NCI-H2227 (cell line): Measurements from ENCODE around the gene POFUT2.

Experiments used
- DNase-seq: peaks from one replicate; lab custom pipeline; 2025; ENCODE audit not compliant: unreplicated experiment; lab: John Stamatoyannopoulos, UW

Gene POFUT2

DNA sequence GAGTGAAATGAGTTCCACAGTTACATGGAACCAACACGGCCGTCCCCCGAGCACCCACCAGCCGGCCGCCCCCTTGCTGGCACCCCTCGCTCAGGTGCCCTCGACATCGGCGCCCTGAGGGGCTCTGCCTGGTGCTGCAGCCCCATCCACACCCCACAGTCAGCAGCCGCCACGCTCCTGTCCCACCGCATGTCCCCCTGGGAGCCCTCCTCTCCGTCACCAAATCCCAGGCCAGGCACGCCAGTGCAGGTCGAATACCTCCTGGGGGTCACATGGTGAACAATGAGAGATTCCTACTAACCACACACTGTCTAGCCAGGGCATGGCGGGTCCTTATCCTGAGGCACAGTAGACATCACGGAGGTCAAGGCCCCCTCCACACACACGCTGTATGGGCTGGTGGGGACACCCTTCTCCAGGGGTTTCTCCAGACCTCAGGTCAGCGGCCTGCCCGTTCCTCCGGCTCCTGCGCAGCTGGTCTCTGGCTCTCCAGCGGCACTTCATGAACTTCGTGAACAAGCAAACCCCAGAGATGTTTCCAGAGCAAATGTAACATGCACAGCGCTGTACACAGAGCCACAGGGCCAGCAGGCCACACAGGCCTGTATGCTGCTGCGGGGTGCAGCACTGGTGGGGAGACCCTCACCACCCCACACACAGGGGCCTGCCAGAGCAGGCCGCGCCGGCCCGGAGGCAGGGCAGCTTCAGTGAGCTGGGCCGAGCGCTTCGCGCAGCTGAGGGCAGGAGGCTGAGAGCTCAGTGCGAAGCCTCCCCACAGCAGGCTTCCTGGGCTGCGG, 21.8 kb downstream of the POFUT2 start:
- DNase-seq, result no peak

DNA sequence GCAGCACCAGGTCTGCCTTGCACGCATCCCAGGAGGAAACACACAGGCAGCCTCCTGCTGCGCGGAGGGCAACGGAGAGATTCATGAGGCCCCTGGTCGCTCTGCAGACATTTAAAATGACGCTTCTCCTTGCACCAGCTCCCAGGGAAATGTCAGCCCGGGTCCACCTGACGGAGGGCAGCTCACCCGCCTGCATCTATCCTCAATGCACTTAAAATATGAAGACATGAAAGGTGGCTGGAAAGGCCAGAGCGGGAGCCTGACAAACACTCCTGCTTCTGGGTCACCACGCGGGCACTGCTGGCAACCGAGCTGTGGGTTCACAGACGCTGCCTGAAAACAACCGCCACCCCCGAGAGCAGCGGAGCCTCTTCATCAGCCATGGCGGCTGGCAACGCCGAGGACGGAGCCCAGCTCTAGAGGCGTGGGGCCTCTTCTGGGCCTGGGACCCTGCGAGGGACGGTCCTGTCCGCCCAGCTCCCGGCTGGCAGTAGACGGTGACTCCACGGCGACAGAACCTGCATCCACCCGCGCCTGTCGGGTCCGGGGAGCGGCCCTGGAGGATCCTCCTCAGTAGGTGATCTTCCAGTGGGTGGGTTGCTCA, 22.7 kb downstream of the POFUT2 start:
- DNase-seq, result no peak

DNA sequence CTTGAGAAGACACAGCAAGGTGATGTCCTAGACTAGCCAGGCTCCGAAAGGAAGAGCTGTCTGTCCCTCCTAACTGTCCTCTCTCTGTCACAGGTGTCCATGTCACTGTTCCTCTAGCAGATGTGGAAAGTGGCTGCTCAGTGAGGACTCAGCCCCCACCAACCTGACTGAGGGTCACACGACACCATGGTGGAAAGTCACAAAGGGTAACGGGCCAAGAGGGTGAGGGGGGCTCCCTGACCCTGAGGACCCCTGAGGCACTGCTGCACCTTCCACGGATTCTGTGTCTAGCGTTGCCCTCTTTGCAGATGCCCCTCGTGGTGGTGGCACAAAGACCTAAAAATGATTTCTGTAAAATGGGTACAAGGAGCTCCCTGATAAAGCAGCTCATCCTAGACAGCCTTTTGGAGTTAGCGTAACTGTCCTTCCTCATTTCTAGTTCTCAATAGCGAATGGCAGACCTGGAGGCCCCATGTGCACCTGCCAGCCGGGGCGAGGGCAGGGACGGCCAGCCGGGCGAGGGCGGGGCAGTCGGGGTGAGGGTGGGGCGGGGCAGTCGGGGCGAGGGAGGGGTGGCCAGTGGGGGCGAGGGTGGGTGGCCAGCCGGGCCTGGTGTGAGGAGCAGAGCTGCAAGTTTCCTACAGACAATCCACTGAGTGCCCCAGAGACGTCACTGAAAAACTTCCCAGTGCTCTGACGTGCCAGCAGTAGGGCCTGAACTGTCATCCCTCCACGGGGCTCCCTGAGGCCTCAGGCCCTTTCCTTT, 23.4 kb downstream of the POFUT2 start:
- DNase-seq, result no peak

DNA sequence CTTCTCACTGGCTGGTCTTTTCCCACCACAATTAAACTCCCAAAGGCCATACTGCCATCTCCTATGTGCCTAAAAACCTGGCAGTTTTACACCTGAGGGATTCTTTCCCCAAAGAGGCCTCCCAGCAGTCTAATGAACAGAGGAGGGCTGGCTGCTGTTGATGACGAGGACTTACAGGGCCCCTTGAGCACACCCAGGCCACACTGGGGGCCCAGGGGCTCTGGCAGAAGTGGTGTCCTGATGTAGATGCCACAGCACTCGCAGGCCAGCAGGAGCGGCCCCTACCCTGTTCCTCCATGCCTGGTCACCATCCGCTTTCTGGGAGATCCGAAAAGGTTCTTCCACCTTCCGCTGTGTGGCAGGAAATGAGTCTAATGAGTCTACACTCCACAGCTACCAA, 24.2 kb downstream of the POFUT2 start:
- no peak for DNase-seq

DNA sequence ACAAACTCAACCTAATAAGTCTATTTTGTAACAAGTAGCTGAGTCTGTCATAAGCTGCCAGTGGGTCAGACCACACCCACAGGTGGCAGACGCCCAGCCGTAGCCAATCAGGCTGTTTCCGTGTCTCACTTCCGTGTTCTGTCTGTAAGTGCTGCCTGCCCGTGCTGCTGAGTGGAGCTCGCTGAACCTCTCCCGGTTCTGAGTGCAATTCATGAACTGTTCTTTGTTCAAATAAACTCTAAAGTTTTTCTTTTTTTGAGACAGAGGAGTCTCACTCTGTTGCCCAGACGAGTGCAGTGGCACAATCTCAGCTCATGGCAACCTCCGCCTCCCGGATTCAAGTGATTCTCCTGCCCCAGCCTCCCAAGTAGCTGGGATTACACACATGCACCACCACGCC, 25.1 kb downstream of the POFUT2 start:
- DNase-seq, result no peak

DNA sequence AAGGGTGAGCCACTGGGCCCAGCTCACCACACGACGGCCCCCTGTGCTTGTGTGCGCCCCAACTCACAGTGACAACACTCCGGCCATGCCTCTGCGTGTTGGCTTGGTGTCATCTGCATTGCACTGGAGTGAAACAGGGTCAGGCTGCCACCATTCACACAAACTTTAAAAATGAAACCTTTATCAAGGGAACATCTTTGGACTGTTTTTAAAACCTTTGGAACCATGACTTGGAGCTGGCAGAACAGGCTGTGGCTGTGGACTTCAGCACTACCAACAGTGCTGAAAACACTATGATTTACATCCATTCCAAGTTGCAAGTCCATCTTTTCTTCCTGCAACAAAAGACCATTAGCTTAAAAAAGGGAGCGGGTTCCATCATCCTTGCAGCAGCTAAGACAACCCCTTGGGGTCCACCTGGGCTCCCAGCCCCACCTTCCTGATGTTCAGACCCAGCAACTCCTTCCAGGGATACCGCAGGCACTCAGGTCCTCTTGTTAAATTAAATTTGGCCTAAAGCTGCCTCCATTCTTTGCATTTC, 25.6 kb downstream of the POFUT2 start:
- DNase-seq, result no peak

DNA sequence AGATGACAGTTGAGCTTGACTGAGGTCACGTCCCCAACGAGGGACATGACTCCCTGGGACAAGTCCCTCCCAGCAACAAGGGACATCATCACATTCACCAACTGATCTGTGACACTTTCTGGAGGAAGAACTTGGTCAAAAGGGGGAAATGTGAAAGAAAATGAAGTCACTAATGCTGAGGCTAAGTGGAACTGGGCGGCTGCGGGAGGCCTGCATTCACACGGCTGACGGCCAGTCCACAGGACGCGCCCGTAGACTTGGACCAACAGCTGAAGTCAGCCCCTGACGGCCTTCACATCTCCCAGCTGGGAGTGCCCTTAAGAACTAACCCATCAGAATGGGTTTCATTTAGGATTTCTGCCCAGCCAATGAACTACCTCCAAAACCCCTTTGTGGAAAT, 26.6 kb downstream of the POFUT2 start:
- no peak for DNase-seq

DNA sequence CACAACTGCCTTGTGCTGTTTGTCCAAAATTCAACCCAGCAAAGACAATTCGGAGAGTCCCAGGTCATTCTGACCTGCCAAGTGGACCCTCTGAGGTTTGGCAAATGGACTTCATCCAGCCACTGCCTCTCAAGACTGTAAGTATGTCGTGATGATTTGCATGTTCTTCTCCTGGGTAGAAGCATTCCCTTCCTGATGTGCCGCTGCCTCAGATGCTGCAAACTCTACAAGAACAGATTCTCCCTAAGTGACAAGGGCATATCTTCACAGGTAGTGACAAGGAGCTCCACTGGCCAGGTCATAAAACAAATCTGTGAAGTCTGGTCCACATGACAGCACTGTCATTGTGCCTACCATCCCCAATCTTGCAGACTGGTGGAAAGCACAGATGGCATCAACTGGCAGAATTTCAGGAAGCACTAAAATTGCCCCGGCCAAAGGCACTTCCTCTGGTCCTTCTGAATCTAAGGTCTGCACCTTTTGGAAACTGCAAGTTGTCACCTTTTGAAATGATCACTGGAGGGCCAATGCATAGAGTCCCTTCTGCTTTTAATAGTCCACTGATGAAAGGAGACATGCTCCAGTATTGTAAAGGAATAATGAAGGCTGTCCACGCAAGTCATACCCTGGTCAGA, 27.4 kb downstream of the POFUT2 start:
- DNase-seq, result no peak

DNA sequence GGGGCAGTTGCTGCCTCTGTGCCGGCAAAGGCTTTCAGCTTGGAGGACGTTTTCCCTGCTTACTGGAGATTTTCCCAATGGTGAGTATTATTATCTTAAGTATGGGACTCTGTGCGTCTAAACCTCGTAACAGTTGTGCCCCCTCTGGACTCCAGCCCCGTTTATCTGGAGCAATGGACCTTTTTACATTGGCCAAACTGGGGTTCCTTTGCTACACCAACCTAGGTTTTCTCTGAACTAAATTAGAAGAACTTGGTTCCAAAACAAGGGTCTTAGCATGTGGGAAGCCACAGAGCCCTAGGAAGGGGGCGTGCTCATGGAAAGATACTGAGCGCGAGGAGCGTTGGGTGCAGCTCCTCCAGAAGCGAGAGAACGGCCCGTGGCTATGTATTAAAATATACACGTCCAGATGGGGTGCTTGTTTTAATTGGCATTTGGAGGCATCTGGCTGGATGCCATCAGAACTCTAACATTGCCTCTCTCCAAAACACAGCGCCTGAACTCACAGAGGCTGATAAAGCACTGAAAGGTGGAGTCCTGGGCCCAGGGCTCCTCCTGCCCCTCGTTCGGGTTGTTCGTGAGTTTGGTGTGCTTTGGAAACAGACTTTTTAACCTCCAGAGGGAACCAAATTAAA, 28.4 kb downstream of the POFUT2 start:
- DNase-seq, result no peak

DNA sequence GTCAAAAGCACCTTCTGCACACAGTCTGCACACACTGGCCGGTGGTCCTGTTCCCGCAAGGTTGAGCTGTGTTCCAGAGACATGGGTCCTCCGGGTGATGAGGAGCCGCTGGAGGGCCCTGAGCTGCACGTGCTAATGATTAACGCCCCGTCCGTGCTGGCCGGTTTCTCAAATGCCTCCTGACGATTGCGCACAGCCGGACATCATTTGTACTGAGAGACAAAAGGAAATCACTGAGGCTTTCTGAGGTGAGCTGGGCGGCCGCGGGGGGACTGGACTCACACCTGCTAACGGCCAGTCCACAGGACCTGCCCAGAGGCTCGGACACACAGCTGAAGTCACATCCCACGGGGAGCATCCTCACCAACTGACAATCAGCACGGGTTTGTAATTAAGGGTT, 29.2 kb downstream of the POFUT2 start:
- DNase-seq, result no peak

DNA sequence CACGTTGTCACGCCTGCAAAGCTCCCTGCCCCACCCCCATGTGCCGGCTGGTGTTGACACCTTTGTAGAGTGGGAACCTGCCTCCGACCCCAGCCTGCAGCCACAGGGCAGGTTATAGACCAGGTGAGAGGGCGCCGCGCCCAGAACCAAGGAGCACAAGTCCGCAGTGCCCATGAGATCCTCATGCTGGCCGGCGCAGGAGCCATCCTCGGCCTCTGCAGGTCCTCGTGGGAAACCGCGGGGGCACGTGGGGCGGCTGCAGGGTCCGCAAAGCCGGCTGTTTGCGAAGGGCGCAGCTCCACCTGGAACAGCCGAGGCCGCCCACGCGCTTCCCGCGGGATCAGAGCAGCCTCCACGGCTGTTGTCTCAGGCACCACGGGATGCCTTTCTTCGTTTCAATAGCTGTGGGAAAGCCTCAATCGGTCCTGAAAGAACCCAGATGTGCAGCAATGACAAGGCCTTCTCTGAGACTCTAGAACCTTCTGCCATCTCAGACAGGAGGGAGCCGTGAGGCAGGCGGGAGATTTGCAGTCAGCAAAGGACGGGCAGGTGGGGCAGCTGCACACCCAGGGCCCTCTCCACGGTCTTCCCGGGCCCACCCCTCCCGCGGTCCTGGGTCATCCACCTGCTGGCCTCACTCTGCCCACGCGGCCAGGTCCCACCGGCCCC, 29.9 kb downstream of the POFUT2 start:
- DNase-seq, result no peak

DNA sequence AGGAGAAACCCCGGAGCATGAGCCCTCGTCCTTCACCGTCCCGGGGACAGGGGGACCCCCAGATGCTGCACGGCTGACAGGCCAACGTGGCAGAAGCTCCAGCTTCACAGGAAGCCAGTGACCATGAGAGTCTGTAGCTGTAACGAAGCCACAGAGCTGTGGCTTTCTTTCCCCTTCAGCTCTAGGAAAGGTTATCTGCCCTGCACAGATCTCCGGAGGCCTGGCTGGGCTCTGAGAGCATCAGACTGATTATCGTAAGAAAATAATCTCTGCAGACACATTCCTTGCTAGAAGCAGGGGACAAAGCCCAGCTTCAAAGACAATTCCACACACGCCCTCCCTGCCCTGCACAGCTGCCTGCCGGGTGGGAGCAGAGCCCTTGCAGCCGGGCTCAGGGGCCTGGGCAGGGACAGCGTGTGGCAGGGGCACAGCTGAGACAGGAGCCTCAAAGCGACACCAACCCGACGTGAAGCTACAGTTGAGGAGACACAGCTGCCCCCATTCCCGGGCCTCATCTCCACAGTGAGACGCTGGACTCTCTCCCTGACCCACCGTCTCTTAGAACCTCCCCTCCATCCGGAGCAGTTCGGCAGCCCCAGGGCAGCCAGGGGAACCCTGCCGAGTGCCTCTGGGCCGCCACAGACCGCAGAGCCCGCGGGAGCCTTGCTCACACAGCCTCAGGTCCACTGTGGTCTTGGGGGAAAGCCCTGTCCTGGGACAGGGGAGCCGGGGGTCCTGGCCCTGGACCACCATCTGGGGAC, 30.6 kb downstream of the POFUT2 start:
- DNase-seq, result no peak

DNA sequence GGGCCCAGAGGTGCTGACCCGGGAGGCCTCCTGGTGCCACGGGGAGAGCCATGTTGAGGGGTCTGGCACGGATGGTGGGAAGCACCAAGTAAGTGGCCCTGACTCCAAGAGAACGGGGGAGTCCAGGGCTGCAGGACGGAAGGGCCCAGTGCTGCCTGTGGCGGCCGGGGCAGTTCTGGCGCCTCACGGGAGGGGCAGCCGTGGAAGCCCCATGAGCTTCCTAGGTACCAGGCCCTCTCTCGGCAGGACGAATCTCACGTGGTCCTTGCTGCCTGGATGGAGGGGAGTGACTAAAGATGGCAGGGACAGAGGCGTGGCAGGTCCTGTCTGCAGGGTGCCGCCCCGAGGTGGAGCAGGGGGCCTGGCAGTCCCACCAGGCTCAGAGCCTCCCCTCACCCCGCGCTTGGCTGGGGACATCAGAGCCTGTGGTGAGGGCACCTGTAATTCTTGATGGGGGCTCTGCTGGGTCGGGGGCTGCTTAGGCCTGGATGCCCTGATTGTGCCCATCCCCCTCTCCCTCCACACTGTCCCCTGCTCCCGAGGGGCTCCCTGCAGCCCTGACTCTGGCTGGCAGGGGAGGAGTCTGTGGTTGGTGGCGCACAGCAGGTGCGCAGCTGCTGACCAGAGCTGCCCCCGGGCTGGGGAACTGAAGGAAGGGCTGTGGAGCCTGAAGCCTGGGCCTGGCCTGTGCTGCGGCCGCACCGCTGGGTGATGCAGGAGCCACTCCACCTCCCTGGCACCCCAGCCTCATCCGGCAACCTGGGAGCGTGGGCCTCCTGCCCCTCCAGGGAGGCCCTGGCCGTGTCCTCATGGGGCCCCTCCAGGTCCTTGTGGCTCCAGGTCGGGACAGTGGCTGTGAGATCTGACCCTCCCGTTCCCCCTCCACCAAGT, 31.4 kb downstream of the POFUT2 start:
- no peak for DNase-seq

DNA sequence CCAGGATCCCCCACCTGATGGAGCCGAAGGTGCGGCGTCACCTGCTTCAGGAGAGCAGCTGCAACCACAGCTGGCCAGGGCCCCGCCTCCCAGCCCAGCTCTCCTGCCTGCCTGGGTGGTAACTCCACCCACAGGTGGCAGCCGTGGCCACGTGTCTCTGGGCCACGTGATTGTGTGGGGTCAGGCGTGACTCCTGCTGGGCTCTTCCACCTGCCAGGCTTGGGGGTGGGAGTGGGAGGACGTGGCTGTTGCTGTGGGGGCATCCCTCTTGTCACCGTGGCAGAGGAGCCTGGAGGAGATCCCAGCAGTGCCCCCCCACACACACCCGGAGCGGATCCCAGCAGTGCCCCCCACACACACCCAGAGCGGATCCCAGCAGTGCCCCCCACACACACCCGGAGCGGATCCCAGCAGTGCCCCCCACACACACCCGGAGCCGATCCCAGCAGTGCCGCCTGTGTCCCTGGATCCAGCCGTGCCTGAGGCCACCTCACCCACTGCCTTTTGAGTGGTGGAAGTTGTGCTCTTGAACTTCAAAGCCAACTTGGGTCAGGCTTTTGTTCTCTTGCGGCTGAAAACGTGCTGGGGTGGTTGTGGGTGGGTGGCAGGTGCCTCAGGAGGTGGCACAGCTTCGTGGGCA, 32.2 kb downstream of the POFUT2 start:
- DNase-seq, result no peak

DNA sequence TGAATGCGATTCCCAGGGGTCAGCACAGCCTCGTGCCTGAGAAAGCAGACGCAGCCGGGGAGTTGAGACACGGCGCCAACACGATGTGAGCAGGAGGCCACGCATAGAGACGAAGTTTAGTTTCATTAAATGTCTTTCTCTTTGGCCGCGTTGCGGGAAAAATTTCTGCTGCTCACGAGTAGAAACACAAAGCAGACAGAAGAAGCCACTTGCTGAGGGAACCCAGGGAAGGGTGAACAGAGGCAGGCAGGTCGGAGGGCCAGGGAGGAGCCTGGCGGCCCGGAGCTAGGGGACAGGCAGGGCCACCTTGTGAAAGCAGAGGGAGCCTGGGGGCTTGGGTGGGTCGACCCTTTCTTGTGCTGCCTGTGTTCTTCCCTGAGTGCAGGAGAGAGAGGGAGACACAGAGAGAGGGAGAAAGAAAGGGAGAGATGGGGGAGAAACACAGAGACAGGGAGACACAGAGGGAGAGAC, 33.2 kb downstream of the POFUT2 start:
- no peak for DNase-seq

DNA sequence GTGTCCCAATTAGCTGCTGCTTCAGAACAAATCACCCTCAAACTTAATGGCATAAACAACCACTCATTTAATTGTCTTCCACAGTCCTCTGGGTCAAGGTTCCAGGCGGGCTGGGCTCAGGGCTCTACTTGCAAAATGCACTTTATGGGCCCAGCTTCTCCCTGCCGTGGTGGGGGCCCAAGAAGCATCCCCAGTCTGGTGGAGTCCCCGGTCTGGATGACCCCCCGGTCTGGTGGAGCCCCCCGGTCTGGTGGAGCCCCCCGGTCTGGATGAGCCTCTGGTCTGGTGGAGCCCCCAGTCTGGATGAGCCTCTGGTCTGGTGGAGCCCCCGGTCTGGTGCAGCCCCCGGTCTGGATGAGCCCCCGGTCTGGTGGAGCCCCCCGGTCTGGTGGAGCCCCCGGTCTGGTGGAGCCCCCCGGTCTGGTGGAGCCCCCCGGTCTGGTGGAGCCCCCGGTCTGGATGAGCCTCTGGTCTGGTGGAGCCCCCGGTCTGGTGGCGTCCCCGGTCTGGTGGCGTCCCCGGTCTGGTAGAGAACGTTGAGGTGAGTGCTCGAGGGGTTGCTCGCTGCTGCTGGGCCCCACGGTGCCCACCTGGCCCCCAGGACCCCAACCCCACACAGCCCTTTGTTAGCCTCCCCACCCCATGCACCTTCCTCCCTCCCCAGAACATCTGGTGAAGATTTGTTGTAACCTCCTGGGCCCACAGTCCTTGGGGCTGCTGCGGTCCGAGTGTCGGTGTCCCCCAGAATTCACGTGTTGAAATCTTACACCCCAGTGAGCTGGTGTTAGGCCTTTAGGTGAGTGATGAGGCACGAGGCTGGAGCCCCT, 33.8 kb downstream of the POFUT2 start:
- DNase-seq, result no peak

DNA sequence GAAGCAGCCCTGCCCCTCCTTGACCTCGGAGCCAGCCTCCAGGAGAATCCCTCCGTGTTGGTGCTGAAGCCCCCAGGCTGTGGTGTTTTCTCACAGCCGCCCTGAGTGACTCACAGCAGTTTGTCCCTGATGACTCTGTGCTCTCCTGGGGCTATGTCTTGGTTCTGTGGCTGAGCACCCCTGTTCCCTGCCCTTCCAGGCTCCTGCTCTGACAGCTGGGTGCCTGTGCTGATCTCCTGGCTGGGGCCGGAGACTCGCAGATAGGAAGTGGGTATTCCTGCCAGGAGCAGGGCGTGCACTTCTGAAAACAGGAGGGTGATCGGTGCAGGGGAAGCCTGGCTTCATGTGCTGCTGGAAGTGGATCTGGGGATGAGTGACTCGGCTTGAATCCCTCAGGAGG, 34.5 kb downstream of the POFUT2 start:
- no peak for DNase-seq
